ENCODE results near the gene ATXN2.
"Not testable (repeated sequence)": the region's sequence is repeated elsewhere in the genome, so short reads cannot be mapped to it uniquely, and the experiment has no call there.

The ATXN2 gene

GRCh38 chr12:111506260-111506659, 92.9 kb downstream of the ATXN2 start:
- DNase-seq (ENCODE audit: low spot score), result no peak

GRCh38 chr12:111505601-111506036, 93.5 kb downstream of the ATXN2 start:
- DNase-seq (ENCODE audit: low spot score), result no peak

GRCh38 chr12:111503116-111503515, 96.0 kb downstream of the ATXN2 start:
- peak; percentile 21 for DNase-seq (ENCODE audit: low spot score)

GRCh38 chr12:111494676-111495075, 104.4 kb downstream of the ATXN2 start:
- DNase-seq (ENCODE audit: low spot score), result no peak

- DNase-seq (ENCODE audit: low spot score), result not testable (repeated sequence)
These were observed 106.1 kb downstream of the ATXN2 start for GRCh38 chr12:111492979-111493378.

GRCh38 chr12:111488798-111489197, 110.3 kb downstream of the ATXN2 start:
- DNase-seq (ENCODE audit: low spot score), result no peak

- no peak for DNase-seq (ENCODE audit: low spot score)
These were observed 110.8 kb downstream of the ATXN2 start for GRCh38 chr12:111488271-111488670.

- no peak for DNase-seq (ENCODE audit: low spot score)
These were observed 116.7 kb downstream of the ATXN2 start for GRCh38 chr12:111482462-111482861.

GRCh38 chr12:111471236-111471635, 127.9 kb downstream of the ATXN2 start:
- DNase-seq (ENCODE audit: low spot score), result no peak

- DNase-seq (ENCODE audit: low spot score), result no peak
These were observed 129.7 kb downstream of the ATXN2 start for GRCh38 chr12:111469401-111469800.

- DNase-seq (ENCODE audit: low spot score), result no peak
These were observed 131.3 kb downstream of the ATXN2 start for GRCh38 chr12:111467857-111468241.

GRCh38 chr12:111467092-111467856, 131.8 kb downstream of the ATXN2 start:
- DNase-seq (ENCODE audit: low spot score), result no peak

- DNase-seq (ENCODE audit: low spot score), result peak; percentile 34
These were observed 136.8 kb downstream of the ATXN2 start for GRCh38 chr12:111462210-111462769.

GRCh38 chr12:111460111-111460510, 139.0 kb downstream of the ATXN2 start:
- not testable (repeated sequence) for DNase-seq (ENCODE audit: low spot score)

- no peak for DNase-seq (ENCODE audit: low spot score)
These were observed 140.5 kb downstream of the ATXN2 start for GRCh38 chr12:111458546-111459172.

GRCh38 chr12:111457577-111457976, 141.5 kb downstream of the ATXN2 start:
- no peak for DNase-seq (ENCODE audit: low spot score)

- no peak for DNase-seq (ENCODE audit: low spot score)
These were observed 142.0 kb downstream of the ATXN2 start for GRCh38 chr12:111457071-111457470.

- DNase-seq (ENCODE audit: low spot score), result peak; percentile 65
These were observed 143.4 kb downstream of the ATXN2 start for GRCh38 chr12:111455448-111456320.

- DNase-seq (ENCODE audit: low spot score), result no peak
These were observed 144.2 kb downstream of the ATXN2 start for GRCh38 chr12:111454716-111455447.

- DNase-seq (ENCODE audit: low spot score), result no peak
These were observed 144.8 kb downstream of the ATXN2 start for GRCh38 chr12:111454311-111454710.

Data from AG08396 (cell line).